HEK293 (cell line): ENCODE results near the gene LEFTY1.

Experiments used
- CTCF ChIA-PET: fragments of 350-600 bp; formaldehyde crosslinking; extraction: SDS; loops from one replicate; lab custom pipeline; 2021; ENCODE audit warnings: antibody characterized with exemption; lab: Yijun Ruan, JAX
- POLR2A ChIA-PET: fragments of 300-600 bp; formaldehyde crosslinking; extraction: SDS; loops from one replicate; lab custom pipeline; 2020; ENCODE audit warnings: antibody characterized with exemption, inconsistent platforms; lab: Yijun Ruan, JAX
- H3K27ac ChIP-seq: fragments of 200-500 bp; sonication (Bioruptor generic); 2 replicates; pipeline ENCODE4 v1.5.1; 2014; ENCODE audit warnings: low read depth, low read length, control low read depth, inconsistent platforms; ENCODE audit errors: extremely low read depth
- H3K36me3 ChIP-seq, 2 experiments: fragments of 200-500 bp in 1 of 2; sonication (Bioruptor generic) in 1 of 2; 1 replicate in 1 of 2; 2 replicates in 1 of 2; pipeline ENCODE4 v1.5.1; 2014 to 2017; ENCODE audit warnings: inconsistent platforms in 2 of 2, low read length in 2 of 2; ENCODE audit not compliant: control insufficient read depth in 2 of 2, insufficient read depth in 1 of 2
- H3K4me1 ChIP-seq: fragments of 200-500 bp; sonication (Bioruptor generic); 2 replicates; pipeline ENCODE4 v1.5.1; 2014; ENCODE audit warnings: mild to moderate bottlenecking, low read length, inconsistent platforms; ENCODE audit not compliant: control insufficient read depth, insufficient read depth
- H3K4me3 ChIP-seq: 2 replicates; pipeline ENCODE4 v1.5.1; 2011; ENCODE audit warnings: low read depth, mild to moderate bottlenecking, control low read depth, low read length, moderate library complexity
- H3K9me3 ChIP-seq: fragments of 200-500 bp; sonication (Bioruptor generic); 2 replicates; pipeline ENCODE4 v1.5.1; 2014; ENCODE audit warnings: low read depth, low read length, inconsistent platforms; ENCODE audit not compliant: control insufficient read depth, insufficient read depth
- GLIS1 ChIP-seq: fragments of 450-650 bp; formaldehyde crosslinking; IDR thresholded peaks from 2 replicates; pipeline ENCODE4 v1.5.1; 2016; ENCODE audit warnings: missing biosample characterization, missing genetic modification characterization
- IKZF3 ChIP-seq: fragments of 450-650 bp; IDR thresholded peaks from 2 replicates; pipeline ENCODE4 v1.5.0; 2018; ENCODE audit warnings: missing biosample characterization, mild to moderate bottlenecking, missing genetic modification characterization, moderate library complexity
- KLF17 ChIP-seq: fragments of 450-650 bp; formaldehyde crosslinking; IDR thresholded peaks from 2 replicates; pipeline ENCODE4 v1.5.1; 2016; ENCODE audit warnings: missing biosample characterization, missing genetic modification characterization
- MYNN ChIP-seq: fragments of 450-650 bp; formaldehyde crosslinking; IDR thresholded peaks from 2 replicates; pipeline ENCODE4 v1.5.1; 2016; ENCODE audit warnings: missing biosample characterization, missing genetic modification characterization, borderline replicate concordance
- OVOL3 ChIP-seq: fragments of 450-650 bp; formaldehyde crosslinking; IDR thresholded peaks from 2 replicates; pipeline ENCODE4 v1.5.1; 2016; ENCODE audit warnings: missing biosample characterization, missing genetic modification characterization
- TCF7L2 ChIP-seq: IDR thresholded peaks from 2 replicates; pipeline ENCODE4 v1.6.1; 2011; ENCODE audit warnings: low read depth, mild to moderate bottlenecking, inconsistent platforms, low read length, moderate library complexity, borderline replicate concordance
- ZBTB1 ChIP-seq: fragments of 450-650 bp; formaldehyde crosslinking; IDR thresholded peaks from 2 replicates; pipeline ENCODE4 v1.5.1; 2016; ENCODE audit warnings: missing biosample characterization, missing genetic modification characterization
- ZBTB7A ChIP-seq: fragments of 450-650 bp; formaldehyde crosslinking; IDR thresholded peaks from 2 replicates; pipeline ENCODE4 v1.5.1; 2016; ENCODE audit warnings: low read depth, missing biosample characterization, missing genetic modification characterization
- ZBTB8A ChIP-seq: fragments of 450-650 bp; formaldehyde crosslinking; IDR thresholded peaks from 2 replicates; pipeline ENCODE4 v1.5.1; 2016; ENCODE audit warnings: missing biosample characterization, missing genetic modification characterization
- ZFHX2 ChIP-seq: fragments of 450-650 bp; formaldehyde crosslinking; conservative IDR thresholded peaks from 2 replicates; pipeline ENCODE4 v1.5.1; 2016; ENCODE audit warnings: missing biosample characterization, missing genetic modification characterization
- ZFP3 ChIP-seq: fragments of 450-650 bp; formaldehyde crosslinking; IDR thresholded peaks from 2 replicates; pipeline ENCODE4 v1.5.1; 2016; ENCODE audit warnings: low read depth, missing biosample characterization, missing genetic modification characterization
- ZNF175 ChIP-seq: fragments of 450-650 bp; formaldehyde crosslinking; IDR thresholded peaks from 2 replicates; pipeline ENCODE4 v1.5.1; 2016; ENCODE audit warnings: missing biosample characterization, missing genetic modification characterization
- ZNF274 ChIP-seq, 2 experiments: fragments of 200-500 bp in 1 of 2; fragments of 450-650 bp in 1 of 2; sonication (Bioruptor generic) in 1 of 2; formaldehyde crosslinking in 1 of 2; IDR thresholded peaks; 2 replicates each; pipeline versions ENCODE4 v1.5.1 to v1.6.1; 2014 to 2016; ENCODE audit warnings: borderline replicate concordance in 1 of 2, inconsistent platforms in 1 of 2, low read length in 1 of 2, missing biosample characterization in 1 of 2, missing genetic modification characterization in 1 of 2
- ZNF324 ChIP-seq: fragments of 450-650 bp; formaldehyde crosslinking; IDR thresholded peaks from 2 replicates; pipeline ENCODE4 v1.5.1; 2016; ENCODE audit warnings: missing biosample characterization, missing genetic modification characterization
- ZNF335 ChIP-seq: fragments of 450-650 bp; formaldehyde crosslinking; conservative IDR thresholded peaks from 2 replicates; pipeline ENCODE4 v1.5.1; 2016; ENCODE audit warnings: missing biosample characterization, missing genetic modification characterization
- ZNF404 ChIP-seq: fragments of 450-650 bp; formaldehyde crosslinking; IDR thresholded peaks from 2 replicates; pipeline ENCODE4 v1.5.1; 2017; ENCODE audit warnings: missing biosample characterization, missing genetic modification characterization
- ZNF510 ChIP-seq: fragments of 450-650 bp; formaldehyde crosslinking; IDR thresholded peaks from 2 replicates; pipeline ENCODE4 v1.5.1; 2018; ENCODE audit warnings: mild to moderate bottlenecking, missing genetic modification characterization, missing biosample characterization; ENCODE audit not compliant: insufficient replicate concordance
- ZNF548 ChIP-seq: fragments of 450-650 bp; formaldehyde crosslinking; IDR thresholded peaks from 2 replicates; pipeline ENCODE4 v1.5.1; 2016; ENCODE audit warnings: missing biosample characterization, missing genetic modification characterization
- ZNF561 ChIP-seq: fragments of 450-650 bp; IDR thresholded peaks from 2 replicates; pipeline ENCODE4 v1.5.1; 2018; ENCODE audit warnings: missing biosample characterization, missing genetic modification characterization, borderline replicate concordance
- ZNF600 ChIP-seq: fragments of 450-650 bp; formaldehyde crosslinking; IDR thresholded peaks from 2 replicates; pipeline ENCODE4 v1.5.1; 2016; ENCODE audit warnings: missing biosample characterization, missing genetic modification characterization
- ZNF692 ChIP-seq: fragments of 450-650 bp; formaldehyde crosslinking; IDR thresholded peaks from 2 replicates; pipeline ENCODE4 v1.5.1; 2016; ENCODE audit warnings: missing biosample characterization, missing genetic modification characterization
- ZNF747 ChIP-seq: fragments of 450-650 bp; formaldehyde crosslinking; IDR thresholded peaks from 2 replicates; pipeline ENCODE4 v1.5.1; 2016; ENCODE audit warnings: missing biosample characterization, missing genetic modification characterization
- ZNF768 ChIP-seq: fragments of 450-650 bp; formaldehyde crosslinking; IDR thresholded peaks from 2 replicates; pipeline ENCODE4 v1.5.1; 2018; ENCODE audit warnings: missing biosample characterization, mild to moderate bottlenecking, missing genetic modification characterization
- TF ChIP-seq, protein P1 (sequence below): fragments of 450-650 bp; formaldehyde crosslinking; IDR thresholded peaks from 2 replicates; pipeline ENCODE4 v1.5.1; 2016; ENCODE audit warnings: missing biosample characterization, missing genetic modification characterization
- TF ChIP-seq, protein P2 (sequence below): sonication (generic); formaldehyde crosslinking; IDR thresholded peaks from 2 replicates; pipeline ENCODE4 v1.8.1; 2022; ENCODE audit warnings: mild to moderate bottlenecking, moderate library complexity, missing genetic modification reagents

Gene LEFTY1

DNA sequence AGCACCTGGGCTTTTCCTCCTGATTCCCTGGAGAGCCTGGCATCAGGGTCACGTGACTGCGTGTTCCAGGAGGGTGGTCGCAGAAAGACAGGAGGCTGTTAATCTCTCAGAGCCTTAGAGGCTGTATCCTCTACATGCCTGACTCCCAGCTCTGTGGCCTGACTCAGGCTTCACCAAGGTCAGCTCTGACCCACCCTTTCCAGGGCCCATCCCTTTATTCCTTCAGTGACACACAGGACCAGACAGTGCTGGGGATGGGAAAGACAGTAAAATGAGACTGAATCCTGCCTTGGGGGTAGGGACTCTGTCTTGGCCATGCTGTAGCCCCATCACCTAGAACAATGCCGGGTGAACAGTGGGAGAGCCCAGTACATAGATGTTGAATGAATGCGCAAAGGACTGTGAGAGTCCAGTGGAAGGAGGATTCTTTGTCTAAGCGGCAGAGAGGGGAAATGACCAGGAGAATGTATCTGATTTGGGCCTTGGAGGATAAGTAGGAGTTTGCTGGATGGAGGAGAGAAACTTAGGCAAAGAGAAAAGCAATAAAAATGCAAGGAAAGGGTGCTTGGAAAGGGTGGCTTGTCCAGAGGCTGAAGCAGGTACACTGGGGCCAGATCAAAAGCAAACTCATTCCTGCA lies 46.0 kb downstream of the LEFTY1 start:
- ChIA-PET POLR2A (interaction anchor here (0.5 to 0.6 kb wide), 2 partner anchors 13 to 16 kb away, joined by 3 to 6 read pairs; no protein-coding TSS in a partner anchor), CTCF (interaction anchor here (0.6 to 8.2 kb wide), 3 partner anchors 71 to 364 kb away, joined by 3 to 104 read pairs (median 3); no protein-coding TSS in a partner anchor)
- Histone ChIP-seq H3K4me3 (no peak overlapping the region), H3K36me3 (peaks cover 0 to 72% of the 10 kb centered on the region in 2 experiments; a peak in 2 of 3 replicates), H3K27ac (no peak overlapping the region), H3K9me3 (no peaks in the 10 kb centered on the region), H3K4me1 (no peaks in the 10 kb centered on the region)
- TF ChIP-seq ZNF747 (no peak), ZNF692 (tag by site-specific recombination) (no peak), ZNF324 (tag by site-specific recombination) (no peak), KLF17 (tag by site-specific recombination) (0 out of 2 replicates have a peak, but pooled peaks have one; percentile 23), ZNF335 (tag by site-specific recombination) (0 out of 2 replicates have a peak, but pooled peaks have one; percentile 21), ZBTB8A (tag by site-specific recombination) (no peak), ZFP3 (tag by site-specific recombination) (peak; percentile 95), ZBTB1 (no peak), ZNF600 (tag by site-specific recombination) (no peak), ZBTB7A (tag by site-specific recombination) (no peak)
- TF ChIP-seq, protein P1, sequence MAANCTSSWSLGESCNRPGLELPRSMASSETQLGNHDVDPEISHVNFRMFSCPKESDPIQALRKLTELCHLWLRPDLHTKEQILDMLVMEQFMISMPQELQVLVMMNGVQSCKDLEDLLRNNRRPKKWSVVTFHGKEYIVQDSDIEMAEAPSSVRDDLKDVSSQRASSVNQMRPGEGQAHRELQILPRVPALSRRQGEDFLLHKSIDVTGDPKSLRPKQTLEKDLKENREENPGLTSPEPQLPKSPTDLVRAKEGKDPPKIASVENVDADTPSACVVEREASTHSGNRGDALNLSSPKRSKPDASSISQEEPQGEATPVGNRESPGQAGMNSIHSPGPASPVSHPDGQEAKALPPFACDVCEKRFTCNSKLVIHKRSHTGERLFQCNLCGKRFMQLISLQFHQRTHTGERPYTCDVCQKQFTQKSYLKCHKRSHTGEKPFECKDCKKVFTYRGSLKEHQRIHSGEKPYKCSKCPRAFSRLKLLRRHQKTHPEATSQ, result no peak

DNA sequence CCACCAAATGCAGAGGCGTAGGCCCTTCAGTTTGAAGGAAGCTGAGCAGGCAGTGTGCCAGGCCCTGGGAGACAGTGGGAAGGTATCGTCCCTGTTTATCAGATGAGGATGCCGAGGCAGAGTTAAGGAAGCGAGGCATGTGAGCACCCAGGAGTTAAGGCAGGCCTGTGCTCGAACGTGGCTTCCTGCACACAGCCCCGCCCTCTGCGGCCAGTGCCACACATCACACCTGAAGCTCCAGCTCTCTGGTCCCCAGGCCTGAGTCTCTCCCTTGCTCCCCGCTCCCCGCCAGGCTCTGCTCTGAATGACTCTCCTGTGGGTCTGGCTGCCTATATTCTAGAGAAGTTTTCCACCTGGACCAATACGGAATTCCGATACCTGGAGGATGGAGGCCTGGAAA lies 46.9 kb downstream of the LEFTY1 start:
- no peak for TF ChIP-seq ZNF175 (tag by site-specific recombination)
- TF ChIP-seq GLIS1 (tag by site-specific recombination), result peak; percentile 26; the same call in 1 of the 2 replicates
- TF ChIP-seq, all 188 proteins: peak for 1
- no peak overlapping the region for H3K4me3 ChIP-seq
- H3K4me1 ChIP-seq, result no peaks in the 10 kb centered on the region
- ChIA-PET POLR2A (interaction anchor here (0.5 to 0.9 kb wide), 3 partner anchors 8 to 63 kb away, joined by 3 to 5 read pairs (median 3); no protein-coding TSS in a partner anchor), CTCF (interaction anchor here (0.5 to 8.2 kb wide), 2 partner anchors 276 to 363 kb away, joined by 3 to 104 read pairs; no protein-coding TSS in a partner anchor)
- H3K27ac ChIP-seq, result no peak overlapping the region
- H3K9me3 ChIP-seq, result no peaks in the 10 kb centered on the region
- H3K36me3 ChIP-seq, result peaks cover 0 to 64% of the 10 kb centered on the region in 2 experiments; a peak in 2 of 3 replicates

DNA sequence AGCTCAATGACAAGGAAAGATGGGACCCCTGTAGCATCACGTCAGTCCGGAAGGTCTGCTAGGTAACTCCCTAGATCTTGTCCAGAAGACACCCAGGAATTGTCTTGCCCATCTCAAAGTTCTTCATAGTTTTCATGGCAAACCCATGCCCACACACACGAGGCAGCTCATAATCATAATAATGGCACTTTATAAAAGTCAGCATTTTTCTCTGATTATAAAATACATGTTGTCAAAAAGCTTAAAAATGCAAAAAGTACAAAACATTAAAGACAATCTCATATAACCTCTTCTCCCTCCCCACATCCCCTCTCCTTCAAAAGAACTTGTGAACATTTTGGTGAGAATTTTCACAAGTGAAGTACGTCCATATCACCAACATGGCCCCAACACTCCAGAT lies 48.2 kb downstream of the LEFTY1 start:
- Histone ChIP-seq H3K27ac (no peak overlapping the region), H3K36me3 (peaks cover 6 to 56% of the 10 kb centered on the region in 2 experiments; a peak in 2 of 3 replicates), H3K4me1 (no peaks in the 10 kb centered on the region)
- POLR2A ChIA-PET, result interaction anchor here (2.0 kb wide), 1 partner anchor 63 kb away, joined by 5 read pairs; the partner anchor contains the start of gene SRP9
- CTCF ChIA-PET, result interaction anchor here (0.6 to 1.6 kb wide), 5 partner anchors 63 to 366 kb away, joined by 3 to 11 read pairs (median 4); partner anchors contain the start of gene SRP9
- TF ChIP-seq ZNF548 (tag by site-specific recombination) (no peak), MYNN (tag by site-specific recombination) (no peak), ZFHX2 (tag by site-specific recombination) (no peak), IKZF3 (no peak), TCF7L2 (no peak), ZNF510 (tag by site-specific recombination) (no peak), OVOL3 (tag by site-specific recombination) (no peak), ZNF274 (IDR thresholded peaks at IDR 0.05; ENCODE audit: low read length) (no peak), ZNF274 (tag by site-specific recombination; IDR thresholded peaks at IDR 0.05; ENCODE audit: borderline replicate concordance) (no peak), ZNF404 (tag by site-specific recombination) (no peak), ZNF768 (no peak), ZNF561 (tag by site-specific recombination) (no peak)
- TF ChIP-seq, protein P2, sequence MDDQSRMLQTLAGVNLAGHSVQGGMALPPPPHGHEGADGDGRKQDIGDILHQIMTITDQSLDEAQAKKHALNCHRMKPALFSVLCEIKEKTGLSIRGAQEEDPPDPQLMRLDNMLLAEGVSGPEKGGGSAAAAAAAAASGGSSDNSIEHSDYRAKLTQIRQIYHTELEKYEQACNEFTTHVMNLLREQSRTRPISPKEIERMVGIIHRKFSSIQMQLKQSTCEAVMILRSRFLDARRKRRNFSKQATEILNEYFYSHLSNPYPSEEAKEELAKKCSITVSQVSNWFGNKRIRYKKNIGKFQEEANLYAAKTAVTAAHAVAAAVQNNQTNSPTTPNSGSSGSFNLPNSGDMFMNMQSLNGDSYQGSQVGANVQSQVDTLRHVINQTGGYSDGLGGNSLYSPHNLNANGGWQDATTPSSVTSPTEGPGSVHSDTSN (CRISPR knock-in tag), result no peak
- TF ChIP-seq, all 188 proteins: peak for 0
- H3K4me3 ChIP-seq, result no peak overlapping the region
- H3K9me3 ChIP-seq, result no peaks in the 10 kb centered on the region
